ENCODE results near the gene DCHS2.

The DCHS2 gene

GRCh38 chr4:154305616-154306015, 186.0 kb downstream of the DCHS2 start:
- Histone ChIP-seq H3K4me1 (peaks cover 0 to 3% (median 0%) of the 10 kb centered on the region in 4 donors), H3K4me3 (no peak overlapping the region), H3K9me3 (no peaks in the 10 kb centered on the region), H3K27ac (no peak overlapping the region), H3K27me3 (no peaks in the 10 kb centered on the region), H3K36me3 (no peaks in the 10 kb centered on the region)
- intact Hi-C loops (cut with DNase I; ENCODE audit: low total_unique reads), result no loop called here
- DNase-seq, result no peak
- no peak for TF ChIP-seq CTCF (IDR thresholded peaks at IDR 0.05)

DNA sequence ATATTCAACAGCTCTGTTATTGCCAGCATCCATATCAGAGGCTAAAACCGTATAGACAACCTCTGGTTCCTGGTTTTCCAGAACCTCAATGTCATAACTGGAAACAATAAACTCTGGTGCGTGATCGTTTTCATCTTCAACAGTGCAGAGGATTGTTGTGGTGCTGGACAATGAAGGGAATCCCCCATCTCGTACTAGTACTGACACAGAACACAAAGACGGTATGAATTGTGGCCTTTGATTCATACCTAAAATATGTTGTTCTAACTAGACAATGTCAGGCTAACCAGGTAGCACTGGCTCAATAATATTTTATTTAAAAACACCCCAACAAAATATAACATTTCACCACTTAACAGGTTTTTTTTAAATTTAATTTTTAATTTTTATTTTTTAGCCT, 186.9 kb downstream of the DCHS2 start:
- no peak for TF ChIP-seq CTCF (IDR thresholded peaks at IDR 0.05)
- intact Hi-C loops (cut with DNase I; ENCODE audit: low total_unique reads), result no loop called here

DNA sequence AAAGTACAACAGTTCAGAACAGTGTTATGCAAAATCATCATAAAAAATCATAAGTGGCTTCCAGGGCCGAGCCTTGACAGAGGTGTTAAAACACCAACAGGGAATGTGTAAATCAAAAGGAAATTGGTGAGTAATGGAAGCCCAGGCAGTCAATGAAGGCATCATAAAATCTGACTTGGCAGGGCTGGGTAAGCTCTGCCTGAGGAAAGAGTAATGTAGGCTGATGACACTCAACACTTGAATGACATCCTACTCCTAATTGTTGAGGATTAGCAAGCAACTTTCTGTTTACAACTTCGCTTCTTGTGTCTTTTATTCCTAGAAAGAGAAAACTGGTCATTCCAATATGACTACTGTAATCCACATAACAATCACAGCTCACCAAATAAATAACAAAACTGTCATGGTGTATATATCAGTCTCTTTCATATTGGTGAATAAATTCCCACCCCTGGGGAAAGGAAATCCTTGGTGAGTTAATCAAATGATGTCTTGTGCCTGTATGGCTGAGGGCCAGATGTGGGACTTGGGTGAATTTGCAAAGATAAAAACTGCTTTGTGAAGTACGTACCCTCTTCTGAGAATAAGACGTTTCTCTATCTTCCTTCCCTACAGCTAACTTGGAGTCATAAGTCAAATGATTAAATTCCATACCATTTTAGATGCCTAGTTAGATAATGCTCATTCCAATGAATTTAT, 196.8 kb downstream of the DCHS2 start:
- Histone ChIP-seq H3K27me3 (no peaks in the 10 kb centered on the region), H3K4me3 (no peak overlapping the region), H3K9me3 (no peaks in the 10 kb centered on the region), H3K4me1 (no peaks in the 10 kb centered on the region), H3K27ac (no peak overlapping the region), H3K36me3 (no peaks in the 10 kb centered on the region)
- no peak for DNase-seq
- TF ChIP-seq CTCF (IDR thresholded peaks at IDR 0.05), result no peak
- intact Hi-C loops (cut with DNase I; ENCODE audit: low total_unique reads), result no loop called here

More for the DNA sequence above, 186.9 kb downstream of the DCHS2 start:
- no peaks in the 10 kb centered on the region for H3K9me3 ChIP-seq
- H3K27me3 ChIP-seq, result no peaks in the 10 kb centered on the region
- no peak overlapping the region for H3K4me3 ChIP-seq
- H3K36me3 ChIP-seq, result no peaks in the 10 kb centered on the region
- no peak overlapping the region for H3K27ac ChIP-seq
- peaks cover 0 to 3% (median 0%) of the 10 kb centered on the region in 4 donors for H3K4me1 ChIP-seq
- DNase-seq, result no peak

DNA sequence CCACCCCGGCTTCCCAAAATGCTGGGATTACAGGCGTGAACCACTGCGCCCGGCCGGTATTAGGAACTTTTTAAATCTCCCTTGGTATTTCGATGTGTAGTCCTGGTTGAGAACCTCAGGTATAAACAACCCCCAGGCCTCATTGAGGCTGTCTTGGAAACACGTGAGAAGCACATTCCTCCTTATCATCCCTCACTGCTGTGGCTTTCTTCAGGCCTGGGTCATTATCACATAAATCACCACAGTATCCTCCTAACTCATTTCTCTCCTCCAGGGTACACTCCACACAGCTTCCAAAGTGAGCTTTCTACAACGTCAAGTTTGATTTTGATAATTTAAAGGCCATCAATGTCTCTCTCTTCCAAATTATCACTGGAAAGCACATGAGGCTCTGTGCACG, 198.2 kb downstream of the DCHS2 start:
- Histone ChIP-seq H3K27ac (no peak overlapping the region), H3K27me3 (no peaks in the 10 kb centered on the region), H3K9me3 (no peaks in the 10 kb centered on the region), H3K4me1 (no peaks in the 10 kb centered on the region), H3K36me3 (no peaks in the 10 kb centered on the region), H3K4me3 (no peak overlapping the region)
- no peak for DNase-seq
- TF ChIP-seq CTCF (IDR thresholded peaks at IDR 0.05), result no peak
- intact Hi-C loops (cut with DNase I; ENCODE audit: low total_unique reads), result no loop called here

DNA sequence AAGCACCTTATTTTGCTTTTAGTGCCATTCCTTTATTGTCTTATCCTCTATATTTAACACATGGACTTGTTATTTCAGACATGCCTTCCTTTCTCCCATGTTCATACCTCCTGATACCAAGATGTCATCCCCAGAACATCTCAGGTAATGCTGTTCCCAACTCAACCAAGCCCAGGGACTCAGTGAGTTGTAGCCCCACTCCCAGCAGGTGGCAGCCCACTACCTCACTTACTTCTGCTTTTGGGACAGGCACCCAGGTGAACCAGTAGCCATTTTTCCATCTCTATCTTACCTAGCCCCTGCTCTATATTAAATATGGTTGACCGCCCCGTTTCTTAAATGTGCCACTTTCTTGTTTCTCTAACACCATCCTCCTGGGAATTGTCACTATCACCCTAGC, 199.0 kb downstream of the DCHS2 start:
- no peak for DNase-seq
- Histone ChIP-seq H3K27ac (no peak overlapping the region), H3K4me1 (no peaks in the 10 kb centered on the region), H3K9me3 (no peaks in the 10 kb centered on the region), H3K27me3 (no peaks in the 10 kb centered on the region), H3K4me3 (no peak overlapping the region), H3K36me3 (no peaks in the 10 kb centered on the region)
- TF ChIP-seq CTCF (IDR thresholded peaks at IDR 0.05), result no peak
- intact Hi-C loops (cut with DNase I; ENCODE audit: low total_unique reads), result no loop called here
